Measurements from ENCODE around the gene GAN. TPM values are rescaled to one million over a fixed set of nuclear protein-coding genes. Genes with fewer than 3 reads are reported as not detected.

The GAN gene
- total RNA-seq, 1 experiment from 2014 or later, result 25.4 TPM

DNA sequence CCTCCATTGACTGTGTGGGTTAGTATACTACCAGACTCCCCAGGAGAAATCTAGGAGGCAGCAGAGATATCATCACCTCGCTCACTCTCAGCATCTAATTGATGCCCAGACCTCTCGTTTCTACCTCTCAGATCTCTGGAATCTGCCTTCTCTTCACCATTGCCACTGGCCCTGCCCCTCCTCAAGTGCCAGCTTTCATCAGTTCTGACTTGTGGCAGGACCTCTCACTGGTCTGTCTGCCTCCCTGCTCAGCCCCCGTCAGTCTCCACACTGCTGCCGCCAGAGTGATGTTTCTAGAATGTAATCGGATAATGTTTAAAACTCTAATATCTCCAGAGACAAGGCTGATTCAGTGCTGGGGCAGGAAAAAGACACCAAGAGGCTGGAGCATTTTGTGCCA, 15.2 kb downstream of the GAN start:
- Mint-ChIP-seq H3K4me1 (peaks cover 15% of the 10 kb centered on the region), H3K4me3 (no peak overlapping the region), H3K36me3 (peaks cover 8% of the 10 kb centered on the region; the same call in 1 of the 2 replicates), H3K27ac (no peak overlapping the region), H3K9me3 (peaks cover 5% of the 10 kb centered on the region), H3K27me3 (ENCODE audit: low read depth) (no peaks in the 10 kb centered on the region)
- no peak for ATAC-seq
- no peak for DNase-seq (ENCODE audit: low spot score)
- ChIA-PET POLR2A (no interaction called here), CTCF (interaction anchor here (1.0 kb wide), 1 partner anchor 115 kb away, joined by 3 read pairs; no protein-coding TSS in a partner anchor)
- TF ChIP-seq ZMAT4 (CRISPR knock-in tag; IDR thresholded peaks at IDR 0.05) (no peak), ZNF138 (CRISPR knock-in tag; conservative IDR thresholded peaks at IDR 0.05) (no peak), ZNF121 (CRISPR knock-in tag; IDR thresholded peaks at IDR 0.05) (no peak), ETV6 (CRISPR knock-in tag; IDR thresholded peaks at IDR 0.05) (no peak), NR1H2 (CRISPR knock-in tag; IDR thresholded peaks at IDR 0.05) (no peak), ZNF512 (CRISPR knock-in tag; IDR thresholded peaks at IDR 0.05; ENCODE audit: borderline replicate concordance) (no peak), IRF2 (CRISPR knock-in tag; IDR thresholded peaks at IDR 0.05; ENCODE audit: borderline replicate concordance, low read depth) (no peak), JUN (CRISPR knock-in tag; IDR thresholded peaks at IDR 0.05) (no peak), RORB (CRISPR knock-in tag; IDR thresholded peaks at IDR 0.05) (no peak), GRHL2 (CRISPR knock-in tag; IDR thresholded peaks at IDR 0.05; ENCODE audit: insufficient replicate concordance, severe bottlenecking) (no peak)
- TF ChIP-seq, protein P1, sequence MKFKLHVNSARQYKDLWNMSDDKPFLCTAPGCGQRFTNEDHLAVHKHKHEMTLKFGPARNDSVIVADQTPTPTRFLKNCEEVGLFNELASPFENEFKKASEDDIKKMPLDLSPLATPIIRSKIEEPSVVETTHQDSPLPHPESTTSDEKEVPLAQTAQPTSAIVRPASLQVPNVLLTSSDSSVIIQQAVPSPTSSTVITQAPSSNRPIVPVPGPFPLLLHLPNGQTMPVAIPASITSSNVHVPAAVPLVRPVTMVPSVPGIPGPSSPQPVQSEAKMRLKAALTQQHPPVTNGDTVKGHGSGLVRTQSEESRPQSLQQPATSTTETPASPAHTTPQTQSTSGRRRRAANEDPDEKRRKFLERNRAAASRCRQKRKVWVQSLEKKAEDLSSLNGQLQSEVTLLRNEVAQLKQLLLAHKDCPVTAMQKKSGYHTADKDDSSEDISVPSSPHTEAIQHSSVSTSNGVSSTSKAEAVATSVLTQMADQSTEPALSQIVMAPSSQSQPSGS (CRISPR knock-in tag; IDR thresholded peaks at IDR 0.05; ENCODE audit: borderline replicate concordance, low read depth), result no peak
- TF ChIP-seq, protein P2, sequence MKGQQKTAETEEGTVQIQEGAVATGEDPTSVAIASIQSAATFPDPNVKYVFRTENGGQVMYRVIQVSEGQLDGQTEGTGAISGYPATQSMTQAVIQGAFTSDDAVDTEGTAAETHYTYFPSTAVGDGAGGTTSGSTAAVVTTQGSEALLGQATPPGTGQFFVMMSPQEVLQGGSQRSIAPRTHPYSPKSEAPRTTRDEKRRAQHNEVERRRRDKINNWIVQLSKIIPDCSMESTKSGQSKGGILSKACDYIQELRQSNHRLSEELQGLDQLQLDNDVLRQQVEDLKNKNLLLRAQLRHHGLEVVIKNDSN (CRISPR knock-in tag; IDR thresholded peaks at IDR 0.05), result no peak
- TF ChIP-seq, protein P3, sequence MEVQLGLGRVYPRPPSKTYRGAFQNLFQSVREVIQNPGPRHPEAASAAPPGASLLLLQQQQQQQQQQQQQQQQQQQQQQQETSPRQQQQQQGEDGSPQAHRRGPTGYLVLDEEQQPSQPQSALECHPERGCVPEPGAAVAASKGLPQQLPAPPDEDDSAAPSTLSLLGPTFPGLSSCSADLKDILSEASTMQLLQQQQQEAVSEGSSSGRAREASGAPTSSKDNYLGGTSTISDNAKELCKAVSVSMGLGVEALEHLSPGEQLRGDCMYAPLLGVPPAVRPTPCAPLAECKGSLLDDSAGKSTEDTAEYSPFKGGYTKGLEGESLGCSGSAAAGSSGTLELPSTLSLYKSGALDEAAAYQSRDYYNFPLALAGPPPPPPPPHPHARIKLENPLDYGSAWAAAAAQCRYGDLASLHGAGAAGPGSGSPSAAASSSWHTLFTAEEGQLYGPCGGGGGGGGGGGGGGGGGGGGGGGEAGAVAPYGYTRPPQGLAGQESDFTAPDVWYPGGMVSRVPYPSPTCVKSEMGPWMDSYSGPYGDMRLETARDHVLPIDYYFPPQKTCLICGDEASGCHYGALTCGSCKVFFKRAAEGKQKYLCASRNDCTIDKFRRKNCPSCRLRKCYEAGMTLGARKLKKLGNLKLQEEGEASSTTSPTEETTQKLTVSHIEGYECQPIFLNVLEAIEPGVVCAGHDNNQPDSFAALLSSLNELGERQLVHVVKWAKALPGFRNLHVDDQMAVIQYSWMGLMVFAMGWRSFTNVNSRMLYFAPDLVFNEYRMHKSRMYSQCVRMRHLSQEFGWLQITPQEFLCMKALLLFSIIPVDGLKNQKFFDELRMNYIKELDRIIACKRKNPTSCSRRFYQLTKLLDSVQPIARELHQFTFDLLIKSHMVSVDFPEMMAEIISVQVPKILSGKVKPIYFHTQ (CRISPR knock-in tag; IDR thresholded peaks at IDR 0.05), result no peak
- TF ChIP-seq, protein P4, sequence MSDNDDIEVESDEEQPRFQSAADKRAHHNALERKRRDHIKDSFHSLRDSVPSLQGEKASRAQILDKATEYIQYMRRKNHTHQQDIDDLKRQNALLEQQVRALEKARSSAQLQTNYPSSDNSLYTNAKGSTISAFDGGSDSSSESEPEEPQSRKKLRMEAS (CRISPR knock-in tag; IDR thresholded peaks at IDR 0.05), result no peak

DNA sequence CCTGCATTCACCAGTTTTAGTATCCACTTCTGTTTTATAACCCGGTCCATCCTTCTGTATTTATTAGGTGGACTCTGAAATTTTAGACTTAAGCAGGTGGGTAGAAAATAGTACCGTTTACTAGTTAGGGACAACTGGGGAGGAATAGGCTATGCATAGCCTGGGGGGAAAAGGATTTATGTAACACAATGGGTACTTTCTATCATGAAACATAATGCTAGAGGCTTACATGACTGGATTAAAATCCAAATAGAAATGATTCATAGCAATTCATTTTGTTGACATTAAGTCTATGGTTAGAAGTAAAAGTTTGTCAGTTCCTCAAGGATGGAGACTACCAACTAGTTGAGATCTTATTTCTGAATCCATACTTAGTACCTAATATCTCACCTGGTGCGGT, 18.6 kb downstream of the GAN start:
- ChIA-PET CTCF (no interaction called here), POLR2A (no interaction called here)
- no peaks in the 10 kb centered on the region for H3K27me3 Mint-ChIP-seq (ENCODE audit: low read depth)
- H3K36me3 Mint-ChIP-seq, result peaks cover 10% of the 10 kb centered on the region
- no peak overlapping the region for H3K4me3 Mint-ChIP-seq
- peaks cover 15% of the 10 kb centered on the region for H3K4me1 Mint-ChIP-seq
- peaks cover 7% of the 10 kb centered on the region for H3K9me3 Mint-ChIP-seq
- no peak overlapping the region for H3K27ac Mint-ChIP-seq
- no peak for DNase-seq (ENCODE audit: low spot score)
- no peak for ATAC-seq
- TF ChIP-seq NR3C1 (CRISPR knock-in tag; conservative IDR thresholded peaks at IDR 0.05; ENCODE audit: low read depth) (no peak), NFYB (CRISPR knock-in tag; conservative IDR thresholded peaks at IDR 0.05; ENCODE audit: low read depth) (no peak), CDX4 (CRISPR knock-in tag; IDR thresholded peaks at IDR 0.05; ENCODE audit: borderline replicate concordance) (no peak), PRRX2 (CRISPR knock-in tag; IDR thresholded peaks at IDR 0.05) (no peak), ZNF416 (CRISPR knock-in tag; IDR thresholded peaks at IDR 0.05) (no peak), TEAD4 (CRISPR knock-in tag; IDR thresholded peaks at IDR 0.05) (no peak), ZNF121 (CRISPR knock-in tag; IDR thresholded peaks at IDR 0.05) (no peak), FOXK1 (CRISPR knock-in tag; IDR thresholded peaks at IDR 0.05) (no peak), ESRRA (CRISPR knock-in tag; IDR thresholded peaks at IDR 0.05; ENCODE audit: borderline replicate concordance) (no peak)
- TF ChIP-seq, protein P5, sequence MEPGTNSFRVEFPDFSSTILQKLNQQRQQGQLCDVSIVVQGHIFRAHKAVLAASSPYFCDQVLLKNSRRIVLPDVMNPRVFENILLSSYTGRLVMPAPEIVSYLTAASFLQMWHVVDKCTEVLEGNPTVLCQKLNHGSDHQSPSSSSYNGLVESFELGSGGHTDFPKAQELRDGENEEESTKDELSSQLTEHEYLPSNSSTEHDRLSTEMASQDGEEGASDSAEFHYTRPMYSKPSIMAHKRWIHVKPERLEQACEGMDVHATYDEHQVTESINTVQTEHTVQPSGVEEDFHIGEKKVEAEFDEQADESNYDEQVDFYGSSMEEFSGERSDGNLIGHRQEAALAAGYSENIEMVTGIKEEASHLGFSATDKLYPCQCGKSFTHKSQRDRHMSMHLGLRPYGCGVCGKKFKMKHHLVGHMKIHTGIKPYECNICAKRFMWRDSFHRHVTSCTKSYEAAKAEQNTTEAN (CRISPR knock-in tag; IDR thresholded peaks at IDR 0.05), result no peak
